Measurements from ENCODE around the gene PALLD.

PALLD gene

DNA sequence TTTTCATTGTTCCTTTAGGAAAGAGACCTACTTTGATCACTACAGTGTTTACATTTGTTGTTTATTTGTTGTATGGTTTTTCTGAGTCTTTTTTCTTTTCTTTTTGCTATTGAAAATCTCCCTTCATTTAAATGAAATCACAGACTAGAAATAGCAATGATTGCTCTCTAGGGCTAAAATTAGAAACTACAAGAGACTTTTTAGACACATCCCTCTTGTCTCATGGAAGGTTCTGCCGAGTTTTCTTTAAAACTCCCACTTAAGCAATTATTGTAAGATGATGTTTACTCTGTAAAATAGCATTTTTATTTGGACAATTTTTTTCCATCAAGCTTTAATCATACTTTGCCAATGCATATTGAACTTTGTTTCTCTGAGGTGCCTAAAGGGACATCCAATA is 136.6 kb downstream of the PALLD start:
- TF ChIP-seq POLR2A (IDR thresholded peaks at IDR 0.05; ENCODE audit: extremely low read depth, insufficient read length) (no peak), MYC (IDR thresholded peaks at IDR 0.05; ENCODE audit: low read depth, low read length) (no peak), MAX (IDR thresholded peaks at IDR 0.05; ENCODE audit: low read depth, low read length) (no peak), CTCF (IDR thresholded peaks at IDR 0.05; ENCODE audit: low read depth, low read length) (no peak)
- no peak for DNase-seq (ENCODE audit: low read depth)
- no peak overlapping the region for H3K4me3 ChIP-seq (ENCODE audit: low read depth, low read length)

- no peak for TF ChIP-seq MYC (IDR thresholded peaks at IDR 0.05; ENCODE audit: low read depth, low read length)
- no peak for TF ChIP-seq MAX (IDR thresholded peaks at IDR 0.05; ENCODE audit: low read depth, low read length)
- no peak for TF ChIP-seq POLR2A (IDR thresholded peaks at IDR 0.05; ENCODE audit: extremely low read depth, insufficient read length)
- no peak for TF ChIP-seq CTCF (IDR thresholded peaks at IDR 0.05; ENCODE audit: low read depth, low read length)
- no peak overlapping the region for H3K4me3 ChIP-seq (ENCODE audit: low read depth, low read length)
- peak; percentile 46 for DNase-seq (ENCODE audit: low read depth)
These were observed 137.5 kb downstream of the PALLD start for GRCh38 chr4:168634276-168634802.

DNA sequence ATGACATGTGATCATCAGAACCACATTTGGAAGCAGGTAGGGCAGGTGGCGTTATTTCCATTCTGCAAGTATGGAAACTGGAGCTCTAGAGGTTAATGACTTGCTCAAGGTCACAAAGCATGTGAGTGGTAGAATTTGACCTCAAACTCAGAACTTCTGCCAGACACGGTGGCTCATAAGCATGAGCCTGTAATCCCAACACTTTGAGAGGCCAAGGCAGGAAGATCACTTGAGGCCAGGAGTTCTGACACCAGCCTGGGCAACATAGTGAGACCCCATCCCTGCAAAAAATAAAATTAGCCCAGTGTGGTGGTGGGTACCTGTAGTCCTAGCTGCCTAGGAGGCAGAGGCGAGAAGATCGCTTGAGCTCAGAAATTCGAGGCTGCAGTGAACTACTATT is 139.2 kb downstream of the PALLD start:
- no peak for DNase-seq (ENCODE audit: low read depth)
- TF ChIP-seq MYC (IDR thresholded peaks at IDR 0.05; ENCODE audit: low read depth, low read length) (no peak), CTCF (IDR thresholded peaks at IDR 0.05; ENCODE audit: low read depth, low read length) (no peak), POLR2A (IDR thresholded peaks at IDR 0.05; ENCODE audit: extremely low read depth, insufficient read length) (no peak), MAX (IDR thresholded peaks at IDR 0.05; ENCODE audit: low read depth, low read length) (no peak)
- no peak overlapping the region for H3K4me3 ChIP-seq (ENCODE audit: low read depth, low read length)

DNA sequence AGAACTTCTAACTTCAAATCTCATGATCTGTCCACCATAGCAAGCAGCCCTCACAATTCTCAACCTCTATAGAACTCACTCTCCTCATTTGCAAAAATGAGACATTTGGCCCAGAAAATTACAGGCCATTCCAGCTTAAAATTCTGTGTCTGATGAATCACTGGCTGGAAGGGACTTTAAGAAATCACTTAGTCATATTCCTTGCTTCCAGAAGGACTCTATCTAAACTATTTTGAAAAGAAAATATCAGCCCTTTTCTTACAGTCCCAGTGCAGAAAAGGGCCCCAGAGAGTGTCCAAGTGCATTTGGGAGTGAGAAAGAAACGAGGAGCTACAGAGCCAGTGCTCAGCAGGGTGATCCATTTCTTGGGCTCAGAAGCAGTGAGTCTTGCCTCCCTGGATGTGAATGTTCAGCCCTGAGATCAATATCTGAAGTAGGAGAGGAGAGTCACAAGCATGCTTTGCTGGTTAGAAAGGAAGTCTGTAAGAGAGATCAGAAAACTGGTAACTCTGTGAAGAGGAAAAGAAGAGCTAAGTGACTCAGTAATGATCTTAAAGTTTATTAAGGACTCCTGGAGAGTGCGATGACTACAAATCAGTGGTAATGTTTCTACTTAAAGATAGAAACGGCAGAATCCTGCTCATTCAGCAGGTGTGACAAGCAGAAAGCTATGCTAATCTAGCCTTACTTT is 139.8 kb downstream of the PALLD start:
- TF ChIP-seq POLR2A (IDR thresholded peaks at IDR 0.05; ENCODE audit: extremely low read depth, insufficient read length): no peak
- TF ChIP-seq CTCF (IDR thresholded peaks at IDR 0.05; ENCODE audit: low read depth, low read length): no peak
- no peak for TF ChIP-seq MAX (IDR thresholded peaks at IDR 0.05; ENCODE audit: low read depth, low read length)
- TF ChIP-seq MYC (IDR thresholded peaks at IDR 0.05; ENCODE audit: low read depth, low read length): no peak
- no peak overlapping the region for H3K4me3 ChIP-seq (ENCODE audit: low read depth, low read length)
- DNase-seq (ENCODE audit: low read depth): no peak

DNA sequence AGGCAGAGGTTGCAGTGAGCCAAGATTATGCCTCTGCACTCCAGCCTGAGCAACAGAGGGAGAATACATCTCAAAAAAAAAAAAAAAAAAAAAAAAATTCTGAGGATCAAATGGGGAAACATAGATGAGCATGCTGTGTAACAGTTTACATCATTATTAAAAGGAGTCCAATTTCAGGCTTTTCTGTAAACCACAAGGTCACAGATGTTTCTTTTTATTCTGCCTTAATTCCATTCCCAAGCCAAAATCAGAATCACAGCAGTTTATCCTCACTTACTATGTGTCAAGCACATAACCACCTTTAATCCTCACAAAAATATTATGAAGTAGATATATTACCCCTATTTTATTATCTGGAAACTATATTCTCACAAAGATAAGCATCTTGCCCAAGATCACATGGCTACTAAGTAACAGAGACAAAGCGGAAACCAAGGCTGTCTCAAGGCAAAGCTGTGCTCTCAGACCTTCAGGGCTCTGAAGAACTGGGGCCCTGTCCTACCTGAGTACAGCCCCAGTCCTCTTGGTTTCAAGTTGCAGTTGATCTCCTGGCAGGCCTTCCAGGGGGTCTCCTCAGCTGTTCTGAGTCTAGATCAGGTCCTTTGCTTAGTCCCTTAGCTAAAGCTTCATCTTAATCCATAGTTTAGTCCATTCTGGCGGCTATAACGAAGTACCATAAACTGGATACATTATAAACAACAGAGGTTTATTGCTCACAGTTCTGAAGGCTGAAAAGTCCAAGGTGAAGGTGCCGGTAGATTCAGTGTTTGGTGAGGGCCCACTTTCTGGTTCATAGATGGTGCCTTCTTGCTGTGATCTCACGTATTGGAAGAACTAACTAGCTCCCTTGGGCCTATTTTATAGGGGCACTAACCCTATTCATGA is 141.3 kb downstream of the PALLD start:
- TF ChIP-seq CTCF (IDR thresholded peaks at IDR 0.05; ENCODE audit: low read depth, low read length) (no peak), POLR2A (IDR thresholded peaks at IDR 0.05; ENCODE audit: extremely low read depth, insufficient read length) (no peak), MAX (IDR thresholded peaks at IDR 0.05; ENCODE audit: low read depth, low read length) (no peak)
- no peak for DNase-seq (ENCODE audit: low read depth)
- no peak overlapping the region for H3K4me3 ChIP-seq (ENCODE audit: low read depth, low read length)
